Effector CD8-positive, alpha-beta T cell (primary cell): ENCODE results near the gene SLC38A11.

Source experiments
- DNase-seq: peaks from one replicate; lab custom pipeline; 2025; lab: John Stamatoyannopoulos, UW

The SLC38A11 gene

GRCh38 chr2:164915566-164915965, 39.8 kb downstream of the SLC38A11 start:
- DNase-seq: no peak

DNA sequence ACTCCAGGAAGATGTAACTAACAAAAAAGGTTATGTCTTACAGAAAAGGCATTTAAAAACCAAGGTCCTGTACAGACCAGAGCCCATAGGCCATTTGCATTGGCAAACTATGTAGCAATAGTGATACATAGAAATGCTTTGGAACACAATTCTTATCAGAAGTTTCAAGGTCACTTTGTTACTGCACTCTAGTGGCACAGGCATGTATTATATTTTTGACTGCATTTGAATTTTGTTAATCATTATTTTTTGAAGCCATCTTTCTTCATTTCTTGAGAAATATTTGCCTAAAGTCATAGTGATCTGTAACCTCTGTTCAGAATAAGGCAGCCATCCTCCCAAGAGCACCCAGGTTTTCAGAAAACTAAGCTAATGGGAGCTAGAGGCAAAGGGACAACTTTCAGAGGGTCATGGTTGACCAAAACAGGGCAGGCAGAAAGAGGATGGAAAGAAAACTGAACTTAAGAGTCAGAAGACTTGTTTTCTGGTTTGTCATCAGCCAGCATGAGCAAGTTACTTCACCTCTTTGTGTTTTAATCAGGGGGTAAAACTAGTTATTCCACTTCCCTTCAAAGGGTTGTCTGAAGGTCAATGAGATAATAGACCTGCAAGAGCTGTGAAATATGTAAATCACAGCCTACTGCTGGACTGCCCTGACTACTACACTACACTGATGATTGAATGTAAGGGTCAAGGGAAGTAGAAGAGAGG, 41.5 kb downstream of the SLC38A11 start:
- no peak for DNase-seq

DNA sequence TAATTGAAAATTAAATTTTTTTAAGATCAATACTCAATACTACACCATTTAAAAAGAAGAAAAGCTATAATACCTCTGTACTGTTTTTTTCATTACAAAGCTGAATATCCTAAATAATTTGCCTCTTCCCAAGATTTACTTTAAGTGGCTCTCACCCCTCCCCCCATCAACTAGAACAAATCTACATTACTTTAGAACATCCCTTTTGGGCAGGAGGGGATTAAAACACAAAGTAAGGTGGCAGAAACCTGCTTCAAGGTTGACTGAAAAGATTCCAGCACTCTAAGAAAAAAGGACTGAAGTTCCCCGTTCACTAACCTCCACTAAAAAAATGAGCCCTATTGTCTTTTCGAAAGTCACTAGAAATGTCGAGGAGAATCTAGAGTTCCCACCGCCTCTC, 42.3 kb downstream of the SLC38A11 start:
- DNase-seq: no peak

GRCh38 chr2:164911832-164912231, 43.5 kb downstream of the SLC38A11 start:
- no peak for DNase-seq

DNA sequence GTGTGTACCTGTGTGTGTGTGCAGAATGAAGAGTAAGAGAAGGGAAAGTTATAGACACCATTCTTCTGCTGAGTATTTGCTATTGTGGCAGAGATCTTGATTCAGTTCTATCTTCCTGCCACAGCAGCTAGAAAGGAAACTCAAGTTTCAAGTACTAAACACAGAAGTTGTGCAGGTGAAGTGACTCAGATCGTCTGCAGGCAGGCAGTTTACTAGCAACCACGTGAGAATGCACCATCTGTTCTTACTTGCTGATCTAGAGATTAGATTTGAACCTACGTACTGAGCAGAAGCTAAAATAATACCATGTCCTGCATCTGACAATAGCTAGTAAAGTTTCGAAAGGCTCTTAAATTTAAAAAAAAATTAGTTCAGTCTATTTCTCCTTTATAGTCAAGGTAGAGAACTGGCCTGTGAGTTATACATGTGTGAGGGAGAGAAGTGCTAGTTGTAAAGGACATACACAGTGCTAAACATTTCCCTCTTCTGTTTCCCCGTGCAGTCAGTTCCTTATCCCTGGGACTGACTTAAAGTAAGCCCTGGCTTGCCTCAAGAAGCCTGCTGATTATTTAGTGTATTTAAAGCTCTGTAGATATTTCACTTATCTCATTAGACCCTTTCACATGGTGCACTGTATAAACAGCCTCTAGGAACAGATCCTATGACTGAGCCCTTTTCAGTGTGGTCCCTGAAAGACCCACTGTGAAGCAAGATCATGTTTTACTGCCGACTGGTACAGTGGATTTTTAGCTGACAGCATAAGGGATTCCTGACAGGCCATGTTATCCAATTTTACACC, 45.0 kb downstream of the SLC38A11 start:
- no peak for DNase-seq

DNA sequence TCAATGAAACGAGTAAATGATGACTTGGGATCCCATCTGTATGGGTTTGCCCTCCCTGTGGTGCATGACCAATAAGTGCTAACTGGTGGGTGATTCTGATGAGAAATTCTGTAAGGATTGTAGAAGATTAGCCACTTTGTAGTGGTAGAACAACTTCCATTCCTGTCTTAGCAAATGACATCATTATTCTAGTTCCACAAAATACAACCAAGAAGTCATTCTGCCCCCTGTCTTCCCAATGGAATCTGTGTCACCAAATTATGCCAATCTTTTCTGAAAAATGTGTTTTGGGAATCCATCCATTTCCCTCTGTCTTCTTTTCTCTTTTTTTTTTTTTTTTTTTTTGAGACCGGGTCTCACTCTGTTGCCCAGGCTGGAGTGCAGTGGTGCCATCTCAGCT, 48.4 kb downstream of the SLC38A11 start:
- no peak for DNase-seq

DNA sequence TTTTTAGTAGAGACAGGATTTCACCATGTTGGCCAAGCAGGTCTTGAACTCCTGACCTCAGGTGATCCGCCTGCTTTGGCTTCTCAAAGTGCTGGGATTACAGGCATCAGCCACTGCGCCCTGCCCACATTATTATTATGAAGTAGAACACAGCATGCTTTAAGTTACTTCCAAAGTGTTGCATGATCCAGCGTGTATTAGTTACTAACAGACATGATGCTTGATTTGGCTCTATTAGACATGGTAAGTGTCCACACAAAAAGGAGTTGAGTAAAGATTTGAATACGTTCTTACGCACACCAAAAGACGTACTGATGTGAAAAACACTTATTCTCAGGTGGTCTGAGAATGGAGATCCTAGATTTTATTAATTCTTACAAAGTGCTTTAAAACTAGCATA, 50.0 kb downstream of the SLC38A11 start:
- no peak for DNase-seq

GRCh38 chr2:164903951-164904350, 51.4 kb downstream of the SLC38A11 start:
- DNase-seq: no peak

DNA sequence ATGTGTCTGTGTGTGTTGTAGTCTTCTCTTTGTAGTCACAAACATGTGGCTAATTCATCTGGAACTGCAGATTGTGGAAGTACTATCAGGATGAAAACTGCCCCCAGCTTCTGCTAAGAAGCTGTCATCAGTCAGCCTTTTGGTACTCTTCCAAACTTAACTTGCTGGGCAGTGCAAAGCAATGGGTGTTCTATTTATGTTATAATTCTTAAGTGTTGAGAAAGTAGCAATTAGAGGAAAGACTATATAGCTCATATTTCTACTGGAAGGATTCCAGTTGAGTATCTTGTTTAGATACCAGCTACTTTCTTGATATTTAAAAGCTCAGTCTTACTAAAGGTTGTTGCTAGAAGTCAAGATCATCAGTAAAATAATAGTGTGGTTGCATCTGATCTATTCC, 52.1 kb downstream of the SLC38A11 start:
- DNase-seq: no peak

- DNase-seq: no peak
Measured at GRCh38 chr2:164899121-164899520, 56.2 kb downstream of the SLC38A11 start.

- no peak for DNase-seq
Measured at GRCh38 chr2:164898475-164898874, 56.9 kb downstream of the SLC38A11 start.

- DNase-seq: no peak
Measured at GRCh38 chr2:164897469-164898260, 57.7 kb downstream of the SLC38A11 start.

DNA sequence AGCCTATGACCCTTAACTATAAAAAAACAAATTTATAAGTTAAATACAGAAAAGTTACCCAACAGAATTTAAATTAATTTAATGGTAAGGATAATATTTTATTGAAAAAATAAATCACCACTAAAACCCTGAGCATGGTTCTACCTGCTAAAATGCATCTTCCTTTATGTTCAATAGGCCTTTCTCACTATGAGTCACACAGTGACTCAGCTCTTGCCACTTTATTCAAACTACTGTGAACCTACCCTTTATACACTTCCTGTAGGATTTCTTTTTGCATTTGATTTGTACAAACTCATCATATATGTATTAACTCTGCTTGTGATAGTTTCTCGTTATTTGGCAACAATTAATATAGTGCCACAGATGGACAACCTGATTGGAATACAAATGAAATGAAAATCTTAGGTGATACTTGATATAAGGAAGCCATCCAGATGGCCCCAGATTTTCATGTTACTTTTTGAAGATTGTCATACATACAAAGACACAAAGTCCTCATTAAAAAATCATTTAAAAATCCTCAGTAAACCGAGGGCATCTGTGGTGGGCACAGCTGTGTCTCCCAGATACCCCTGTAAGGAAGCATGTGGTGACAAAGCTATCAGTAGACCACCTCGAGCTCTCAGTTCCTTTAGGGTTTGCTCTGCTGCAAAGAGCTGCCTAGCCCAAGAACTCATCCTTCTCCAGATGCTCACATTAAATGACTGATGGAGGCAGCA, 58.5 kb downstream of the SLC38A11 start:
- DNase-seq: no peak

DNA sequence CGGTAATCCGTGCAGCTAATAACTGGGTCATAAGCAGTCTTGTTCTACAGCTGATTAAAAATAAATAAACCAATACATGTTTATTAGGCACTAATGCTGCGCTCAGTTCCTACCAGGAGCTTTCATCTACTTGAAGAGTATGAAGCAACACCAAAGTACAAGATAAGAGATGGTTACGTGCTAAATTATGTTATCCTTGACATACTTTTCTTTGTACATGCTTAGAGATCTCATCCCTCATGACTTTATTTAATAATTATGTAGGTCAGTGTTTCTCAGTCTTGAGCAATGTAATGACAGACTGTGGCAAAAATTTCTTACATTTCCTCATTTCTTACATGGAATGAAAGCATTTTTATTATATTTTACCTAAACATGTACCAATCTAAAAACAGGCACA, 59.1 kb downstream of the SLC38A11 start:
- DNase-seq: no peak

GRCh38 chr2:164891460-164891859, 63.9 kb downstream of the SLC38A11 start:
- DNase-seq: no peak

DNA sequence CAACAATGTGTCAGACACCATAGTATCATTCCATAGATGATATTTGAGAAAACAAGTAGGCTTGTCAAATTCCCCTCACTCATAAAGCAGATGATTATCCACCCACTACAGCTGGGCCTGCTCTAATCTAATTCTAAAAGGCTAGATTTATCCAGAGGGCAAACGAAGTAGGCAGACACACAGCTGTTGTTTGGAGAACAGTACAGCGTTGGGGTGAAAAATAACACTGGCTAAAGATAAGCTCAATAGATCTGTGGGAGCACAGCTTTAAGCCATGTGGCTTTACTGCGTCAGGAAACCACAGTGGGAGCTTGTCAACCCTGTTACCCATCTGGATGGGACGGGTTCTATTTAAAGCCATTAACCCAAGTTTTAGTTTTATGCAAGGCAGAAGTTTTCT, 64.8 kb downstream of the SLC38A11 start:
- DNase-seq: no peak

DNA sequence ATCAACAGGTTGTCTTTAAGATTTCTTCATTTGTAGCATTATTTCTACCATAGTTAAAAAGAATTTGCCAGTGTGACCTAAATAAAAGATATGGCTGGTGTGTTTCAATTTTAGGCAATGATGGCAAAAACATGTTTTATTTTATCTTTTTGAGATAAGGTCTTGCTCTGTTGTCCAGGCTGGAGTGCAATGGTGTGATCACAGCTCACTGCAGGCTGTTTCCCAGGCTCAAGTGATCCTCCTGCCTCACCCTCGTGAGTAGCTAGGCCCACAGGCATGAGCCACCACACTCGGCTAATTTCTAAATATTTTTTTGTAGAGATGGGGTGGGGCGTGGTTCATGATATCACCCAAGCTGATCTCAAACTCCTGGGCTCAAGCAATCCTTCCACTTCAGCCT, 66.7 kb downstream of the SLC38A11 start:
- no peak for DNase-seq

GRCh38 chr2:164887434-164888144, 67.7 kb downstream of the SLC38A11 start:
- DNase-seq: no peak

DNA sequence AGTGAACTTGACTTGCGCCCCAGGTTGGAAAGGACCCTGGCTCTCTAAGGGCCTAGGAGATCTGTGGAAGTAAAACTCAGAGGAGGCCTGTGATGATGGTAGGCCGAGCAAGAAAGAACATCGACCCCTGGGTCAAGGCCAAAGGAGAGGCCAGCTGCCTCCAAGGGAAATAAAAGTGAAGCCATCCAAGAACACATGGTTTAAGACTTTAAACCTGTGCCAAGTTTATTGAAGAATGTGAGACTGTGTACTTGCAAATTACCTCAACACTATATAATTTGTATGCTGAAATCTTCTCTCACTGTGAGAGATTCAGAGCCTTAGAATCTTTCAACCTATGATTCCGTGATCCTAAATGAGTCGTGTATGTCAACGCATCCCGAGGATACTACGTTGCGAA, 73.0 kb downstream of the SLC38A11 start:
- DNase-seq: no peak

- no peak for DNase-seq
Measured at GRCh38 chr2:164881524-164881923, 73.8 kb downstream of the SLC38A11 start.

GRCh38 chr2:164879901-164880535, 75.3 kb downstream of the SLC38A11 start:
- no peak for DNase-seq
